Glutamatergic neuron (in vitro differentiated cells): ENCODE results near the gene TNIP1. TPM values are rescaled to one million over a fixed set of nuclear protein-coding genes. Genes with fewer than 3 reads are reported as not detected.
A peak's percentile ranks its signal among the peaks of the same experiment; 100 is the strongest.

Experiments
- DNase-seq: peaks from one replicate; pipeline ENCODE4 v3.0.0; 2022
- H3K27ac Mint-ChIP-seq: one replicate; pipeline ENCODE4 v1.8.0; 2020; ENCODE audit warnings: mild to moderate bottlenecking, mixed read lengths, inconsistent platforms; ENCODE audit not compliant: unreplicated experiment
- H3K27me3 Mint-ChIP-seq: one replicate; pipeline ENCODE4 v1.8.0; 2020; ENCODE audit warnings: mild to moderate bottlenecking, moderate library complexity, mixed read lengths, inconsistent platforms; ENCODE audit not compliant: unreplicated experiment
- H3K36me3 Mint-ChIP-seq: one replicate; pipeline ENCODE4 v1.8.0; 2020; ENCODE audit warnings: mild to moderate bottlenecking, mixed read lengths, inconsistent platforms; ENCODE audit not compliant: unreplicated experiment
- H3K4me1 Mint-ChIP-seq: one replicate; pipeline ENCODE4 v1.8.0; 2020; ENCODE audit warnings: mild to moderate bottlenecking, low read depth, mixed read lengths, inconsistent platforms; ENCODE audit not compliant: unreplicated experiment
- H3K4me3 Mint-ChIP-seq: one replicate; pipeline ENCODE4 v1.8.0; 2020; ENCODE audit warnings: mild to moderate bottlenecking, mixed read lengths, inconsistent platforms; ENCODE audit not compliant: unreplicated experiment
- H3K9me3 Mint-ChIP-seq: one replicate; pipeline ENCODE4 v1.8.0; 2020; ENCODE audit warnings: mild to moderate bottlenecking, moderate library complexity, mixed read lengths, inconsistent platforms; ENCODE audit not compliant: unreplicated experiment
- CTCF ChIP-seq: fragments of 200-600 bp; sonication (generic); IDR thresholded peaks from one replicate; pipeline ENCODE4 v1.5.0; 2021; ENCODE audit not compliant: partially characterized antibody, unreplicated experiment
- total RNA-seq: library from RNA; stranded (reverse); fragmentation: NEBNext Ultra II Directional; extraction: Animal tissue kit (Norgen Biotek cat#: 25700); gene quantifications from one replicate; pipeline ENCODE4 v1.2.1, GENCODE V29; 2021; ENCODE audit not compliant: unreplicated experiment

Gene TNIP1
- total RNA-seq, 1 donor from 2014 or later: 34.1 TPM

- no peak for TF ChIP-seq CTCF
- Mint-ChIP-seq H3K36me3 (no peaks in the 10 kb centered on the region), H3K27me3 (peaks cover 7% of the 10 kb centered on the region), H3K4me3 (peak overlapping the region; percentile 91), H3K4me1 (peaks cover 18% of the 10 kb centered on the region), H3K9me3 (peaks cover 4% of the 10 kb centered on the region), H3K27ac (peak overlapping the region; percentile 94)
- no peak for DNase-seq
Measured at GRCh38 chr5:151081431-151082281, 822 bp upstream of the TNIP1 start.

GRCh38 chr5:151079838-151080612 is 809 bp downstream of the TNIP1 start:
- H3K4me1 Mint-ChIP-seq: peaks cover 19% of the 10 kb centered on the region
- no peaks in the 10 kb centered on the region for H3K36me3 Mint-ChIP-seq
- no peak for DNase-seq
- peaks cover 4% of the 10 kb centered on the region for H3K9me3 Mint-ChIP-seq
- no peak for TF ChIP-seq CTCF
- peak overlapping the region; percentile 92 for H3K27ac Mint-ChIP-seq
- peak overlapping the region; percentile 90 for H3K4me3 Mint-ChIP-seq
- H3K27me3 Mint-ChIP-seq: peaks cover 7% of the 10 kb centered on the region

- DNase-seq: no peak
- Mint-ChIP-seq H3K9me3 (peaks cover 4% of the 10 kb centered on the region), H3K27me3 (peaks cover 5% of the 10 kb centered on the region), H3K4me3 (peak overlapping the region; percentile 25), H3K27ac (peak overlapping the region; percentile 9), H3K4me1 (peaks cover 19% of the 10 kb centered on the region), H3K36me3 (no peaks in the 10 kb centered on the region)
- no peak for TF ChIP-seq CTCF
Measured at GRCh38 chr5:151078490-151079262, 2.2 kb downstream of the TNIP1 start.

GRCh38 chr5:151077967-151078366 is 2.9 kb downstream of the TNIP1 start:
- H3K36me3 Mint-ChIP-seq: no peaks in the 10 kb centered on the region
- H3K4me1 Mint-ChIP-seq: peaks cover 19% of the 10 kb centered on the region
- DNase-seq: no peak
- H3K9me3 Mint-ChIP-seq: peaks cover 4% of the 10 kb centered on the region
- no peak overlapping the region for H3K27ac Mint-ChIP-seq
- no peak for TF ChIP-seq CTCF
- H3K4me3 Mint-ChIP-seq: no peak overlapping the region
- peaks cover 5% of the 10 kb centered on the region for H3K27me3 Mint-ChIP-seq
